ENCODE measurements around the gene C19orf33.

The C19orf33 gene

DNA sequence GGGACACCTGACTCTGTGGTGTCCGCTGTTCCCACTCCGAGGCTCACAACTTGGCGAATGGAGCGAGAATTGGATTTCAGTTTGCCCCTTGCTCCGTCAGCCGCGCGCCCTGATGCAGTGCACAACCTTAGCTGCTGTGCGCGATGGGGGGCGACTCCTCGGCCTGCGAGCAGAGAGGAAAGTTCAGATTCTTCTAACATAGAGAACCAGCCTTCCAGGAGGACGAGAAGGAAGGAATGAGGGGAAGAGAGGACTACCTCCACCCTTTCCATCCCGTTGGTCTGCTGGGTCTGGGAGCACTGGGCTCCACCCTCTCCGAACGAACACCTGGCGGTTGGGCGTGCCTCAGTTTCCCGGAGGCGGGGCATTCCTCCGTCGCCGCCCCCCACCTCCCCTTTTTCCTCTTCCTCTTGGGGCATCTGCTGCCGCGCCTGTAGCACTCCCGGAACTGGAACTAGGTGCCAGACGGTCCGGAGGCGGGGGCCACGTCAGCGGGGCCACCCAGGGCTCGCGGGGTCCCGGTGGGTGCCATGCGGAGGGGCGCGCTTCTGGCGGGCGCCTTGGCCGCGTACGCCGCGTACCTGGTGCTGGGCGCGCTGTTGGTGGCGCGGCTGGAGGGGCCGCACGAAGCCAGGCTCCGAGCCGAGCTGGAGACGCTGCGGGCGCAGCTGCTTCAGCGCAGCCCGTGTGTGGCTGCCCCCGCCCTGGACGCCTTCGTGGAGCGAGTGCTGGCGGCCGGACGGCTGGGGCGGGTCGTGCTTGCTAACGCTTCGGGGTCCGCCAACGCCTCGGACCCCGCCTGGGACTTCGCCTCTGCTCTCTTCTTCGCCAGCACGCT, 15.6 kb downstream of the C19orf33 start, which contains the start of gene KCNK6:
KCNK6 (plus strand) TSS at position 425 of the 838 bp plus-strand sequence; CDS start at position 531, 106 bp downstream.
- Histone ChIP-seq H3K36me3 (peaks cover 6% of the 10 kb centered on the region), H3K4me1 (ENCODE audit: control insufficient read depth in 1 of 2, insufficient read depth in 1 of 2, low read depth in 1 of 2, low read length in 1 of 2) (peaks cover 61 to 69% of the 10 kb centered on the region in 2 experiments), H3K27ac (peak within 1 kb of the TSS; percentile 97), H3K27me3 (no peaks in the 10 kb centered on the region), H3K4me3 (ENCODE audit: low read depth in 1 of 2, low read length in 1 of 2) (peak within 1 kb of the TSS; percentile 80 to 89), H3K9me3 (no peaks in the 10 kb centered on the region)
- no peak for TF ChIP-seq CTCF (IDR thresholded peaks at IDR 0.05)

- Histone ChIP-seq H3K4me3 (ENCODE audit: low read depth in 1 of 2, low read length in 1 of 2) (peak overlapping the region in 1 of 2 experiments; percentile 80), H3K36me3 (peaks cover 19% of the 10 kb centered on the region), H3K4me1 (ENCODE audit: control insufficient read depth in 1 of 2, insufficient read depth in 1 of 2, low read depth in 1 of 2, low read length in 1 of 2) (peaks cover 55 to 57% of the 10 kb centered on the region in 2 experiments), H3K27ac (peak overlapping the region; percentile 3), H3K27me3 (no peaks in the 10 kb centered on the region), H3K9me3 (no peaks in the 10 kb centered on the region)
- no peak for TF ChIP-seq CTCF (IDR thresholded peaks at IDR 0.05)
These were observed 16.9 kb downstream of the C19orf33 start for GRCh38 chr19:38320969-38321339.

- H3K4me1 ChIP-seq (ENCODE audit: control insufficient read depth in 1 of 2, insufficient read depth in 1 of 2, low read depth in 1 of 2, low read length in 1 of 2): peaks cover 47 to 50% of the 10 kb centered on the region in 2 experiments
- no peaks in the 10 kb centered on the region for H3K9me3 ChIP-seq
- H3K36me3 ChIP-seq: peaks cover 27% of the 10 kb centered on the region
- no peak overlapping the region for H3K4me3 ChIP-seq (ENCODE audit: low read depth in 1 of 2, low read length in 1 of 2)
- H3K27ac ChIP-seq: peak overlapping the region; percentile 3
- TF ChIP-seq CTCF (IDR thresholded peaks at IDR 0.05): no peak
- no peaks in the 10 kb centered on the region for H3K27me3 ChIP-seq
These were observed 17.7 kb downstream of the C19orf33 start for GRCh38 chr19:38321646-38322196.

DNA sequence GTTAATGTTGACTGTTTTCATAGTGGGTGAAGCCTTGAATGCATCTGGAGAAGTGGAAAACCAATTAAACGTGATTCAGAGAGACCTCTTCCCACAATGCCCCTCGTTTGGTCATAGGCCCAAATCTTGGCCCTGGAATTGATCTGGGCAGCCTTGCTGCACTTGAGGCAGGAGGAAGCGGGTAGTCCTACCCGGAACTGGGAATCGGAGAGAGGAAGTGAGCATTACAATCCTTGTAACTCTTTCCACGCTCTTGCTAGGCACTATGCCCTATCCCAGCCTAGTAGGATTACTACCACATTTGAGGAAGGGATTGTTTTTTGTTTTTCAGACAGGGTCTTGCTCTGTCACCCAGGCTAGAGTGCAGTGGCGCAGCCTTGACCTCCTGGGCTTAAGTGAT, 19.2 kb downstream of the C19orf33 start:
- peaks cover 43% of the 10 kb centered on the region for H3K36me3 ChIP-seq
- H3K27ac ChIP-seq: no peak overlapping the region
- H3K4me3 ChIP-seq (ENCODE audit: low read depth in 1 of 2, low read length in 1 of 2): no peak overlapping the region
- H3K9me3 ChIP-seq: no peaks in the 10 kb centered on the region
- peaks cover 31 to 34% of the 10 kb centered on the region in 2 experiments for H3K4me1 ChIP-seq (ENCODE audit: control insufficient read depth in 1 of 2, insufficient read depth in 1 of 2, low read depth in 1 of 2, low read length in 1 of 2)
- no peak for TF ChIP-seq CTCF (IDR thresholded peaks at IDR 0.05)
- H3K27me3 ChIP-seq: no peaks in the 10 kb centered on the region

GRCh38 chr19:38324431-38324830, 20.4 kb downstream of the C19orf33 start:
- H3K4me1 ChIP-seq (ENCODE audit: control insufficient read depth in 1 of 2, insufficient read depth in 1 of 2, low read depth in 1 of 2, low read length in 1 of 2): peaks cover 20 to 22% of the 10 kb centered on the region in 2 experiments
- no peaks in the 10 kb centered on the region for H3K27me3 ChIP-seq
- no peak for TF ChIP-seq CTCF (IDR thresholded peaks at IDR 0.05)
- H3K36me3 ChIP-seq: peaks cover 48% of the 10 kb centered on the region
- no peak overlapping the region for H3K27ac ChIP-seq
- H3K4me3 ChIP-seq (ENCODE audit: low read depth in 1 of 2, low read length in 1 of 2): no peak overlapping the region
- no peaks in the 10 kb centered on the region for H3K9me3 ChIP-seq
